H1 (cell line): ENCODE results near the gene ANKRD11. TPM values are rescaled to one million over a fixed set of nuclear protein-coding genes. Genes with fewer than 3 reads are reported as not detected.

Experiments
- CTCF ChIA-PET: fragments of 300-600 bp; sonication (Branson Sonifier 250); formaldehyde crosslinking; loops from one replicate; lab custom pipeline; 2021; ENCODE audit not compliant: partially characterized antibody; lab: Charles Lee
- POLR2A ChIA-PET: fragments of 300-600 bp; sonication (Branson Sonifier 250); formaldehyde crosslinking; loops from one replicate; lab custom pipeline; 2021; ENCODE audit warnings: inconsistent platforms; ENCODE audit not compliant: partially characterized antibody; lab: Charles Lee
- DNase-seq, 2 experiments: peaks; one replicate each; pipeline versions ENCODE4 v3.0.0 to v3.0.0-alpha.2; 2010 to 2022; ENCODE audit warnings: low spot score in 2 of 2, low read depth in 1 of 2, mixed read lengths in 1 of 2
- FAIRE-seq: peaks from 2 replicates; lab custom pipeline; 2011; peaks lifted over from hg19 to GRCh38; lab: Jason Lieb, UNC
- H2AFZ ChIP-seq: 2 replicates; pipeline ENCODE4 v1.8.1; 2012; ENCODE audit warnings: low read length, inconsistent platforms
- H2AK5ac ChIP-seq: 2 replicates; pipeline ENCODE4 v1.6.1; 2013; ENCODE audit warnings: low read depth, low read length
- H2BK120ac ChIP-seq: replicated peaks from 2 replicates; pipeline ENCODE3; 2013; ENCODE audit warnings: low read depth, low read length, inconsistent platforms
- H2BK12ac ChIP-seq: 2 replicates; pipeline ENCODE4 v1.6.1; 2013; ENCODE audit warnings: low read depth, low read length
- H2BK15ac ChIP-seq: 2 replicates; pipeline ENCODE4 v1.6.1; 2013; ENCODE audit warnings: low read length
- H2BK20ac ChIP-seq: 2 replicates; pipeline ENCODE4 v1.6.1; 2013; ENCODE audit warnings: low read length
- H2BK5ac ChIP-seq: 2 replicates; pipeline ENCODE4 v1.6.1; 2013; ENCODE audit warnings: low read depth, low read length
- H3K14ac ChIP-seq: 2 replicates; pipeline ENCODE4 v1.6.1; 2013; ENCODE audit warnings: inconsistent platforms; ENCODE audit not compliant: insufficient read length
- H3K18ac ChIP-seq: 2 replicates; pipeline ENCODE4 v1.6.1; 2013; ENCODE audit warnings: low read length; ENCODE audit errors: extremely low read depth
- H3K23ac ChIP-seq: 2 replicates; pipeline ENCODE4 v1.6.1; 2013; ENCODE audit warnings: inconsistent platforms; ENCODE audit not compliant: insufficient read length
- H3K23me2 ChIP-seq: 2 replicates; pipeline ENCODE4 v1.6.1; 2013; ENCODE audit warnings: low read depth, low read length
- H3K27ac ChIP-seq: 2 replicates; pipeline ENCODE4 v1.6.1; 2011; ENCODE audit warnings: low read depth, low read length, inconsistent platforms
- H3K27me3 ChIP-seq, 4 experiments: replicated peaks in 1 of 4; 1 replicate in 1 of 4; 2 replicates in 3 of 4; pipeline versions ENCODE4 v1.6.1 to v1.8.1; 2011 to 2013; ENCODE audit warnings: low read length in 3 of 4, mild to moderate bottlenecking in 3 of 4, inconsistent platforms in 2 of 4, mixed read lengths in 2 of 4, moderate library complexity in 1 of 4; ENCODE audit not compliant: control insufficient read depth in 3 of 4, insufficient read depth in 3 of 4; ENCODE audit errors: extremely low read depth in 1 of 4
- H3K36me3 ChIP-seq, 4 experiments: 2 replicates each; pipeline versions ENCODE4 v1.6.1 to v1.8.1; 2011 to 2013; ENCODE audit warnings: mild to moderate bottlenecking in 4 of 4, low read length in 3 of 4, moderate library complexity in 2 of 4, control low read depth in 1 of 4, inconsistent platforms in 1 of 4; ENCODE audit not compliant: insufficient read depth in 4 of 4, control insufficient read depth in 2 of 4
- H3K4ac ChIP-seq: replicated peaks from 2 replicates; pipeline ENCODE3; 2013; ENCODE audit warnings: low read length, low read depth, mixed read lengths, inconsistent platforms; ENCODE audit not compliant: insufficient read length
- H3K4me1 ChIP-seq, 4 experiments: replicated peaks in 1 of 4; 1 replicate in 1 of 4; 2 replicates in 3 of 4; pipeline versions ENCODE4 v1.6.1 to v1.8.1; 2011 to 2013; ENCODE audit warnings: low read length in 3 of 4, inconsistent platforms in 2 of 4, mixed read lengths in 1 of 4; ENCODE audit not compliant: insufficient read depth in 4 of 4, control insufficient read depth in 3 of 4
- H3K4me2 ChIP-seq, 2 experiments: 2 replicates each; pipeline versions ENCODE4 v1.6.1 to v1.8.1; 2011 to 2013; ENCODE audit warnings: low read depth in 2 of 2, low read length in 2 of 2, control low read depth in 1 of 2, inconsistent platforms in 1 of 2, mild to moderate bottlenecking in 1 of 2; ENCODE audit not compliant: insufficient read depth in 1 of 2
- H3K4me3 ChIP-seq, 4 experiments: fragments of 200-600, 300-600 bp in 1 of 4; sonication (generic), shearing (Covaris generic), sonication (Bioruptor Twin) in 1 of 4; 2 replicates each; pipeline versions ENCODE4 v1.5.1 to v1.8.1; 2011 to 2016; ENCODE audit warnings: low read length in 4 of 4, low read depth in 3 of 4, control low read depth in 2 of 4, inconsistent platforms in 2 of 4, mild to moderate bottlenecking in 2 of 4, mixed read lengths in 1 of 4, moderate library complexity in 1 of 4; ENCODE audit not compliant: insufficient read depth in 2 of 4; ENCODE audit errors: extremely low read depth in 1 of 4
- H3K56ac ChIP-seq: replicated peaks from 2 replicates; pipeline ENCODE3; 2013; ENCODE audit warnings: low read depth, mild to moderate bottlenecking, mixed read lengths, low read length, inconsistent platforms; ENCODE audit not compliant: insufficient read length
- H3K79me1 ChIP-seq: 2 replicates; pipeline ENCODE4 v1.6.1; 2013; ENCODE audit warnings: low read depth, low read length, control low read depth
- H3K79me2 ChIP-seq, 2 experiments: 2 replicates each; pipeline versions ENCODE4 v1.6.1 to v1.8.1; 2012 to 2013; ENCODE audit warnings: low read length in 2 of 2, mild to moderate bottlenecking in 2 of 2, inconsistent platforms in 1 of 2; ENCODE audit not compliant: insufficient read depth in 2 of 2, control insufficient read depth in 1 of 2
- H3K9ac ChIP-seq, 4 experiments: replicated peaks in 1 of 4; 1 replicate in 1 of 4; 2 replicates in 3 of 4; pipeline versions ENCODE4 v1.6.1 to v1.8.1; 2011 to 2013; ENCODE audit warnings: low read depth in 3 of 4, low read length in 3 of 4, control low read depth in 2 of 4, mild to moderate bottlenecking in 2 of 4, moderate library complexity in 2 of 4, inconsistent platforms in 1 of 4; ENCODE audit errors: extremely low read depth in 1 of 4
- H3K9me3 ChIP-seq, 2 experiments: 2 replicates each; pipeline versions ENCODE4 v1.6.1 to v1.8.1; 2012 to 2013; ENCODE audit warnings: mild to moderate bottlenecking in 2 of 2, moderate library complexity in 2 of 2, control low read depth in 1 of 2, inconsistent platforms in 1 of 2, low read depth in 1 of 2, low read length in 1 of 2, mixed read lengths in 1 of 2; ENCODE audit not compliant: insufficient read depth in 2 of 2
- H4K20me1 ChIP-seq, 2 experiments: replicated peaks in 1 of 2; 2 replicates each; pipeline versions ENCODE3 to v1.8.1; 2011 to 2013; ENCODE audit warnings: inconsistent platforms in 2 of 2, low read length in 2 of 2, mild to moderate bottlenecking in 1 of 2; ENCODE audit not compliant: insufficient read depth in 2 of 2, control insufficient read depth in 1 of 2
- H4K5ac ChIP-seq: 2 replicates; pipeline ENCODE4 v1.6.1; 2013; ENCODE audit warnings: low read length, low read depth, mixed read lengths, inconsistent platforms; ENCODE audit not compliant: insufficient read length
- H4K8ac ChIP-seq: 2 replicates; pipeline ENCODE4 v1.8.0; 2013; ENCODE audit warnings: mild to moderate bottlenecking, moderate library complexity, low read length, inconsistent platforms; ENCODE audit not compliant: insufficient read depth; ENCODE audit errors: extremely low read depth
- H4K91ac ChIP-seq: replicated peaks from 2 replicates; pipeline ENCODE3; 2013; ENCODE audit warnings: low read length, mixed read lengths, inconsistent platforms; ENCODE audit not compliant: insufficient read length
- CTCF ChIP-seq, 3 experiments: IDR thresholded peaks; 1 replicate in 2 of 3; 2 replicates in 1 of 3; pipeline versions ENCODE4 v1.5.1 to v1.6.1; 2011; ENCODE audit warnings: low read length in 3 of 3, mild to moderate bottlenecking in 3 of 3, inconsistent platforms in 2 of 3, low read depth in 1 of 3, moderate library complexity in 1 of 3; ENCODE audit not compliant: insufficient read depth in 1 of 3; ENCODE audit errors: control extremely low read depth in 1 of 3
- HDAC2 ChIP-seq, 2 experiments: fragments of 300-600 bp in 1 of 2; sonication (generic) in 1 of 2; IDR thresholded peaks; 2 replicates each; pipeline ENCODE4 v1.6.1; 2011 to 2012; ENCODE audit warnings: low read depth in 2 of 2, low read length in 2 of 2, mild to moderate bottlenecking in 2 of 2, moderate library complexity in 2 of 2, borderline replicate concordance in 1 of 2, inconsistent platforms in 1 of 2
- HDAC6 ChIP-seq: IDR thresholded peaks from one replicate; pipeline ENCODE4 v1.7.1; 2012; ENCODE audit warnings: low read depth, mild to moderate bottlenecking, inconsistent platforms, low read length, moderate library complexity
- KDM4A ChIP-seq: IDR thresholded peaks from one replicate; pipeline ENCODE4 v1.7.1; 2012; ENCODE audit warnings: low read depth, mild to moderate bottlenecking, moderate library complexity, low read length, inconsistent platforms; ENCODE audit not compliant: severe bottlenecking
- NRF1 ChIP-seq: IDR thresholded peaks from 2 replicates; pipeline ENCODE4 v1.6.1; 2011; ENCODE audit warnings: mild to moderate bottlenecking, low read depth, low read length, improper control_type of control experiment
- POLR2AphosphoS5 ChIP-seq: IDR thresholded peaks from 2 replicates; pipeline ENCODE4 v1.6.1; 2011; ENCODE audit warnings: low read depth, low read length
- RFX5 ChIP-seq: IDR thresholded peaks from 2 replicates; pipeline ENCODE4 v1.6.1; 2011; ENCODE audit warnings: low read depth, low read length, improper control_type of control experiment, borderline replicate concordance
- SIN3A ChIP-seq, 2 experiments: IDR thresholded peaks in 1 of 2; conservative IDR thresholded peaks in 1 of 2; 2 replicates each; pipeline ENCODE4 v1.6.1; 2011 to 2012; ENCODE audit warnings: low read length in 2 of 2, improper control_type of control experiment in 1 of 2, low read depth in 1 of 2, mild to moderate bottlenecking in 1 of 2
- SRF ChIP-seq: IDR thresholded peaks from 2 replicates; pipeline ENCODE4 v1.6.1; 2011; ENCODE audit warnings: mild to moderate bottlenecking, low read depth, low read length, moderate library complexity
- TBP ChIP-seq: IDR thresholded peaks from 2 replicates; pipeline ENCODE4 v1.6.1; 2011; ENCODE audit warnings: low read depth, low read length, improper control_type of control experiment
- WGBS, 2 experiments: shearing (Covaris generic) in 1 of 2; methylation state at CpG; one replicate each; pipeline versions ENCODE4 v1.1.6 to v1.1.7; 2013 to 2015; ENCODE audit warnings: low lambda C conversion rate in 2 of 2, mixed read lengths in 2 of 2, inconsistent platforms in 1 of 2, low coverage in 1 of 2, missing lambda C conversion rate in 1 of 2; ENCODE audit not compliant: insufficient replicate concordance in 2 of 2, insufficient coverage in 1 of 2, insufficient read length in 1 of 2; ENCODE audit errors: extremely low coverage in 1 of 2, missing lambda C conversion rate in 1 of 2; 5-methylcytosine and 5-hydroxymethylcytosine counted together
- polyA plus RNA-seq, 7 experiments: library from polyadenylated mRNA; depleted of rRNA in 3 of 7; stranded (reverse) in 5 of 7; unstranded in 2 of 7; fragments of >200 nt in 5 of 7; fragments of 200-250 nt in 2 of 7; gene quantifications; 1 replicate in 5 of 7; 2 replicates in 1 of 7; 4 replicates in 1 of 7; pipeline versions ENCODE4 v1.2.1 to v1.2.3, GENCODE V29; 2011 to 2013; ENCODE audit warnings: missing spikeins in 2 of 7, mixed read lengths in 2 of 7
- total RNA-seq: library from RNA; stranded (reverse); fragmentation: NEBNext Ultra II Directional; extraction: Animal tissue kit (Norgen Biotek cat#: 25700); gene quantifications from 2 replicates; pipeline ENCODE4 v1.2.1, GENCODE V29; 2021

ANKRD11 gene
- total and polyA plus RNA-seq, 2 of the 8 experiments (the other 6 are each of a cell fraction or from before 2014, with no cell fraction given): 46.5 to 142 TPM

GRCh38 chr16:89446975-89447293 is 43.4 kb downstream of the ANKRD11 start:
- H3K23me2 ChIP-seq: no peaks in the 10 kb centered on the region
- H3K4me1 ChIP-seq: peaks cover 9 to 32% (median 19%) of the 10 kb centered on the region in 4 experiments
- no peak overlapping the region for H2BK120ac ChIP-seq
- H2AK5ac ChIP-seq: no peak overlapping the region
- no peak overlapping the region for H4K5ac ChIP-seq
- 82% methylated on average over 6 of the region's 6 CpGs; no CpG with 5 or more reads in 1 of the 2 experiments for WGBS, 2 experiments
- peaks cover 30% of the 10 kb centered on the region for H3K79me1 ChIP-seq
- H4K91ac ChIP-seq: no peak overlapping the region
- H3K27ac ChIP-seq: 0 out of 2 replicates have a peak overlapping the region, but pooled peaks have one; percentile 12
- H3K18ac ChIP-seq: no peak overlapping the region
- no peak for FAIRE-seq
- peaks cover 57 to 70% of the 10 kb centered on the region in 2 experiments for H4K20me1 ChIP-seq
- no peak for DNase-seq
- no peak overlapping the region for H2BK12ac ChIP-seq
- peak overlapping the region; percentile 27 for H2BK5ac ChIP-seq
- peaks cover 71 to 100% of the 10 kb centered on the region in 2 experiments for H3K79me2 ChIP-seq
- no peak overlapping the region for H2BK15ac ChIP-seq
- CTCF ChIA-PET: interaction anchor here (0.6 to 2.4 kb wide), 3 partner anchors 19 to 156 kb away, joined by 3 to 6 read pairs (median 3); no protein-coding TSS in a partner anchor
- no peak overlapping the region for H3K56ac ChIP-seq
- no peak overlapping the region for H3K4ac ChIP-seq
- H2AFZ ChIP-seq: no peak overlapping the region
- no peak overlapping the region for H3K23ac ChIP-seq
- no peak overlapping the region for H3K14ac ChIP-seq
- POLR2A ChIA-PET: interaction anchor here (0.8 to 2.8 kb wide), 7 partner anchors 11 to 41 kb away, joined by 3 to 8 read pairs (median 4); no protein-coding TSS in a partner anchor
- no peak overlapping the region for H3K4me3 ChIP-seq
- no peak overlapping the region for H3K9ac ChIP-seq
- no peak overlapping the region; the same call in 1 of the 2 replicates for H4K8ac ChIP-seq
- H3K36me3 ChIP-seq: no peaks in the 10 kb centered on the region
- no peak overlapping the region for H2BK20ac ChIP-seq
- no peaks in the 10 kb centered on the region for H3K27me3 ChIP-seq
- H3K4me2 ChIP-seq: no peak overlapping the region
- no peaks in the 10 kb centered on the region for H3K9me3 ChIP-seq
- TF ChIP-seq CTCF (IDR thresholded peaks at IDR 0.05; ENCODE audit: control extremely low read depth in 1 of 3, insufficient read depth in 1 of 3, low read depth in 1 of 3, low read length in 3 of 3) (no peak), HDAC6 (no peak), SRF (no peak), NRF1 (no peak), TBP (no peak), SIN3A (conservative IDR thresholded peaks at IDR 0.05 in 1 of 2, IDR thresholded peaks at IDR 0.05 in 1 of 2; ENCODE audit: low read depth in 1 of 2, low read length in 2 of 2) (no peak), KDM4A (no peak), POLR2AphosphoS5 (no peak), RFX5 (no peak), HDAC2 (IDR thresholded peaks at IDR 0.05; ENCODE audit: borderline replicate concordance in 1 of 2, low read depth in 2 of 2, low read length in 2 of 2) (no peak)
